SK-N-MC (cell line): Measurements from ENCODE around the gene BEGAIN.

Experiments
- EZH2 ChIP-seq: fragments of 200-600 bp; sonication (generic); IDR thresholded peaks from one replicate; pipeline ENCODE4 v1.6.1; 2017; ENCODE audit warnings: antibody characterized with exemption
- FOXP2 ChIP-seq: optimal IDR thresholded peaks from 2 replicates; pipeline ENCODE3; 2011; ENCODE audit warnings: mild to moderate bottlenecking, moderate library complexity; ENCODE audit not compliant: insufficient read depth; ENCODE audit errors: extremely low read length, control extremely low read depth
- POLR2AphosphoS5 ChIP-seq: IDR thresholded peaks from 2 replicates; pipeline ENCODE4 v1.6.1; 2012; ENCODE audit warnings: mild to moderate bottlenecking, low read depth, low read length, borderline replicate concordance

- TF ChIP-seq POLR2AphosphoS5 (no peak), EZH2 (no peak), FOXP2 (no peak)
These were observed 41.9 kb downstream of the BEGAIN start for GRCh38 chr14:100545359-100545758.
